Activated gamma-delta T cell (primary cell): ENCODE measurements around the gene SMYD3.
"Not testable (repeated sequence)": the region's sequence is repeated elsewhere in the genome, so short reads cannot be mapped to it uniquely, and the experiment has no call there.

Experiments used
- DNase-seq: peaks from one replicate; lab custom pipeline; 2025; lab: John Stamatoyannopoulos, UW

Gene SMYD3

GRCh38 chr1:245990315-245991022 is 516.6 kb downstream of the SMYD3 start:
- no peak for DNase-seq

GRCh38 chr1:245988393-245989078 is 518.5 kb downstream of the SMYD3 start:
- DNase-seq: no peak

GRCh38 chr1:245987997-245988392 is 519.1 kb downstream of the SMYD3 start:
- no peak for DNase-seq

- no peak for DNase-seq
Measured at GRCh38 chr1:245987577-245987976, 519.5 kb downstream of the SMYD3 start.

GRCh38 chr1:245987219-245987545 is 519.9 kb downstream of the SMYD3 start:
- no peak for DNase-seq

GRCh38 chr1:245986404-245987218 is 520.5 kb downstream of the SMYD3 start:
- no peak for DNase-seq

- no peak for DNase-seq
Measured at GRCh38 chr1:245984390-245985155, 522.5 kb downstream of the SMYD3 start.

GRCh38 chr1:245983294-245983967 is 523.6 kb downstream of the SMYD3 start:
- DNase-seq: no peak

- DNase-seq: no peak
Measured at GRCh38 chr1:245979589-245979988, 527.5 kb downstream of the SMYD3 start.

GRCh38 chr1:245978915-245979314 is 528.2 kb downstream of the SMYD3 start:
- DNase-seq: no peak

GRCh38 chr1:245972476-245972875 is 534.6 kb downstream of the SMYD3 start:
- no peak for DNase-seq

- no peak for DNase-seq
Measured at GRCh38 chr1:245971711-245972085, 535.4 kb downstream of the SMYD3 start.

- not testable (repeated sequence) for DNase-seq
Measured at GRCh38 chr1:245971076-245971710, 535.9 kb downstream of the SMYD3 start.

- no peak for DNase-seq
Measured at GRCh38 chr1:245969283-245969682, 537.8 kb downstream of the SMYD3 start.

- no peak for DNase-seq
Measured at GRCh38 chr1:245968775-245969174, 538.3 kb downstream of the SMYD3 start.

GRCh38 chr1:245965398-245965797 is 541.7 kb downstream of the SMYD3 start:
- no peak for DNase-seq

- DNase-seq: no peak
Measured at GRCh38 chr1:245963649-245964048, 543.4 kb downstream of the SMYD3 start.

GRCh38 chr1:245962453-245962852 is 544.6 kb downstream of the SMYD3 start:
- no peak for DNase-seq

GRCh38 chr1:245961137-245961540 is 545.9 kb downstream of the SMYD3 start:
- no peak for DNase-seq

GRCh38 chr1:245960171-245960570 is 546.9 kb downstream of the SMYD3 start:
- no peak for DNase-seq

- no peak for DNase-seq
Measured at GRCh38 chr1:245958016-245958415, 549.1 kb downstream of the SMYD3 start.
